Amygdala (tissue), 56 donors: ENCODE data around the gene TDRD10.

ENCODE experiments used
- DNase-seq, 56 donors: peaks; one replicate each; lab custom pipeline; 2025; lab: John Stamatoyannopoulos, UW

The TDRD10 gene

DNA sequence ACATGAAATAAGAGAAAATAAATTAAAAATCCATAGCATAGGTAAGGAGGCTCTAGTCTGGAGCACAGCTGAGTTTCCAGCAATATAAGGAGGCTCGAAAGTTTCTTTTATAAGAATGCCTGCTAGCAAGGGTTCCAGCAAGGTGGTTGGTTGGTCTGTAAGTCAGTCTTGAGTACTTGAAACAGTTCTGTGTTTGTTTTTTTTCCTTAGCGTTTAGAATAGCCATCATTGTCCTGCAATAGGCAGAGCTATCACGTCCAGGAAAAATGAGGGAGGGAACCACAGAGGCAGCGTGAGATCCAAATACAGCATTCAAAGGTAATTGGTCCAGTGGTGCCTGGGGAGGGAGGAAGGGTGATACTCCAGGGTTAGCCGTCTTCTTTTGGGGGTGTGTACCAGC, 48.1 kb downstream of the TDRD10 start:
- no peak for DNase-seq

DNA sequence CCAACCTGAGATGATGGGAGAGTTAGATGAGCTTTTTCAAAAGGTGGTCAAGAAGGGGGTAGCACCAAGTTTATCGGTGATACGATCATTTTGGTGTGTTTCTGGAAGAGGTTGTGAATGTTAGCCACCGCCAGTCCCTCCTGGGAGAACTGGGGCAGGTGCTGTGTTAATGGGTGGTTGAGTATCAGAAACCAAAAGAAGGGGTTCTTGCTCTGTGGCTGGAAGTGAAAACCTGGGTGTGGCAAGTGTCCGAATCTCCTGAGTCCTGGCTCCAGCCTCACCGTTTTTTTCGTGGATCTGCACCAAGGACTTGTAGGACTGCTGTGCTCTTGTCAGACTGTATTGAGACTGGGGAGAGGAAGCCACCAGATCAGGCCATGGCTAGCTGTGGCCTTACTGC, 48.6 kb downstream of the TDRD10 start:
- no peak for DNase-seq

DNA sequence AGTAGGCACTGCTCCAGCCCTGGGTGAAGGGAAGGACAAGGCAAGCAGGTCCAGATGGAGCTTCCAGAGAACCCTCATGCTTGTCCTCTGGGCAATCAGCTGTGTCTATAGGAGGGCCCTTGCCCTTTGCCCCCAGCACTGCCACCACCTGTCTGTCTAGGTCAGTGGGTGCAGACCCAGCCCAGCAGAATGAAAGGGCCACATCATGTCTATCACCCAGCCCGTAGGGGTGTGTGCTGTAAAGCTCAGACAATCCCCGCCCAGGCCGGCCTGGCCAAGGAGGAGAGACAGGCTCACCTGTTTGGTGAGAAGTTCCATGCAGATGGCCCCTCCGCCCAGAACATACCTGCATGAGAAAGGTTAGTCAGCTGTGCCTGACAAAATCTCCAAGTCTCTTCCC, 49.5 kb downstream of the TDRD10 start:
- no peak for DNase-seq

DNA sequence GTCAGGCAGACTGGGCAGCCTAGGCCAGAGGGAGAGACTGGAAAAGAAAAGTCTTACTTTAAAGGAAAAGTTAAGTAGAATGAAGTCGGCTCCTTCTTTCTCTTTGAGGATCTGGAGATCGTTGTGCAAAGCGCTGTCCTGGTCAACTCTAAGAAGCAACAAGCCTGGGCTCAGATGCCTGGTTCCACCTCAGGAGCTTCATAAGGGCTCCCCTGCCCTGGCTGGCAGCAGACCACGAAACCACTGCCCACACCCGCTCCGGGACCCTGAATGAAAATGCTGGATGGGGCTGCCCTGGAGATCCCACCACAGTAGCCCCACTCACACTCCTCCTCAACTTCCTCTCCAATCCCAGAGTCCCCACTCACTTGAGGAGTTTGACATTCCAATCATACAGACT, 50.0 kb downstream of the TDRD10 start:
- DNase-seq: no peak

DNA sequence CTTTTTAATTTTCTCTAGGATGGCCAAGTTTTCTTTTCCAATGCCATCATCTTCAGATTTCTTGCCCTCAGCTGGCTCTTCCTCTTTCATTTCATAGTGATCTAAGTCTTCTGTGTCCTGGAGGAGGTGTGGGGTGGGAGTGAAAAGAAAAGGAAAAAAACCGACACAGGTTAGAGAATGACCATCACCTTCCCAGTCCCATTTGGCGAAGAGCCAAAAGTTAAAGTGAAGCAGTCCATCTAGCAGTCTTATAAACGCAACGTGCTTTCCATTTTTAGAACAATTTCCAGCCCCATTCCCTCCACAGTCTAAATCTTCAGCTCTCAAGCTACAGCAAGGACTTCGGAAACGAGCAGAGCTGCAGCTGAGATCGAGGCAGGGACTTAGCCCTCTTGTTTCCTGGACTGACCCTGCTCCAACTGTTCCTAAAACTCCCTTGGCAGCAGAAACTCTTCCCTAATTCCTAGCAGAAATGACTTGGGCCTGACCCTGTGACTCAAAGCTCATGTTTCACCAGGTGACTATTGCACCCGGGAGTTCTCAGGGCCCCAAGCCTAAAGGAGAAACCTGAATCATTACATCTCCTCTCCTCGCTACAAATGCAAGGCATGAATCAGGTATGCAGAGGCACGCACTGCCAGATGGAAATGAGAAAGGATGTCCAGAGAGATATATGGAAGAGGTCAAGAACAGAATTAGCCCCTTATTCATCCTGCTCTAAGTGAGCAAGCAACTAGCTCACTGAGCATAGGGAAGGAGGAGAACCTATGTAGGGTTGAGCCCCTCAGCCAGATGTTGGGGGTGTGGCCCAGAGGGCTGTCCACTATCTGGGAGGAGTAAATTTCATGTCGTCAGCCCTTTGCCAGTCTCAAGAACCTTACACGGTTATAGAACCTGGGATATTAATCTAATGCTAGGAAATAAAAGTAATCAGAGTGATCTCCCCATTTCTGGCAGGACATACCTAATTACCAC, 51.3 kb downstream of the TDRD10 start:
- no peak for DNase-seq

DNA sequence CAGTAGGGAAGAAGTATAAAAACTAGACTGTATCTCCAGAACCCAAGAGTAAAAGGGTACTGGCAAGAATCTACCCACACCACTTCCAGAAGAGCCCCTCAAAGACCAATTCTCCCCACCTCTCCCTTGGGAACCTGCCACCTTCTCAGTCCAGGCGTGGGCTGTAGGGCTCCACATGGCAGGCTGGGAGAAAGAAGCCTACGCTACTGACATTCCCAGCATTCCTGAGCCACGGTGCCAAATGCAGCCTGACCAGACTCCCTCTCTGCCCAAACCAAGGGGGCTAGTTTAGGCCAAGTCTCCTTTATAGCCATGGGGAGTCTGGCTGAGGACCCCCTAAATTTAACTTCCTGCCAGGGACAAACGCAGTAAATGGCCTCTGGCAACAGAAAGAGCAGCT, 54.4 kb downstream of the TDRD10 start:
- DNase-seq: no peak

DNA sequence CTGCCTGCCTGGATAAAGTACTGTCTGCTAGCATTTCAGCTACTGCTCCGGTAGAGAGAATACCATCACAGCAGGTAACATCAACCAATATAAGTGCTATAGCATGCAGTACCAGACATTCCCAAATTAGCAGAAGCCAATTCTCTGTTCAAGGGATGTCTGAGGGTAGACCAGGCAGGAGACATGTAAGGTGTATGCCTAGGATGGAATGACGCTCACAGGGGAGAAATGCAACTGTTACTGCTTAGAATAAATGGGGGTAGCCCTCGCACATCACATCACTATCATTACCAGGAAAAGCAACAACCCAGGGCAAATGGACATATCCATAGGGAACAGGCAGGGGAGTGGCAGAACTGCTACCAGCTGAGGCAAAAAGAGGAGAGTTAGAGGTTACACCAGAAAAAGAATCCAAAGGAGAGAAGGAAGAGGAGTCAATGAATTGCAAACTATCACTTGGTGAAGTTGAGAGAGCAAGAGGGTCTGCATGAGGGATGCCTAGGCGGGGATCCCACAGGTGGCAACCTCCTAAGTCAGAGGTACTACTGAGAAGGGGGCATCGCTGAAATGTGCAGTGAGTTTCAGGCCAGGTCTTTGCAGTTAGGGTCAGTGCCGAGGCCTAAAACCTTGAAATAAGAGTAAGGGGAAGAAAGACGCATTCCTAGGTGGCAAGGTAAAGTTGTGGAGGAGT, 55.4 kb downstream of the TDRD10 start:
- DNase-seq: no peak

DNA sequence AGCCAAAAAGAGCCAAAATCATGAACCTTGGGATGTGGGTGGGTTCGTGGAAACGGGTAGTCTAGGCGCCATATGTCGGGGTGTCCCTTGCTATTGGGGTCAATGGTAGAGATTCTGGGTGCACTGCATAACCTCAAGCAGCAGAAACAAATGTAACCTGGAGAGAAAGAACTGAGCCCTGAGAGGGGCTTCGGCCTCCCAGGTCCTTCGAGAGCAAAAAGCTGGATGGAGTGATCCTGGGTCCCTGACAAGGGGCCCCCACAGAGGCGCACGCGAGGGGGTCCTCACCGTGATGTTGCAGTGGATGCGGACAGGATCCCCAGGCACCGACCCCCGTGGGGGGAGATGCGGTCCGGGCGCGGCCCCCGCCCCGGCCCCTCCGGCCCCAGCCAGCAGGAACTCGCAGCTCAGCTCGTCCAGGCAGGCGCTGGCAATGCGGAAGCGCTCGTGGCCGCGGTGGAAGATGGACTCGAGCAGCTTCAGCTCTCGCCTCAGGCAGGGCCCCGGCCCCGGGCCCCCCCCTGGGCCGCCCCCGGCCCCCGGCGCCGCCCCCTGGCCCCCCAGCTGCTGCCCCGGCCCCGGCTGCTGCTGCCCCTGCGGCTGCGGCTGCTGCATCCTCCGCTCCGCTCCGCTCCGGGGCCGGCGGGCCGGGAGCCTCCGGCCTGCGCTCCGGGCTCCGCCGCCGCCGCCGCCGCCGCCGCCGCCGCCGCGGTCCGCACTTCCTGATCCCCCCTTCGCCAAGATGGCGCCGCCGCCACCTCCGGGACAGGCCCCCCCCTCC, 56.1 kb downstream of the TDRD10 start, which contains the start of gene UBE2Q1:
Gene UBE2Q1, minus strand, starts transcription at position 724 of the 781 bp plus-strand sequence. Its CDS starts 109 bp downstream, at position 615.
- DNase-seq: peak in 15 of 56 donors; percentile 17 to 57 (median 31)

DNA sequence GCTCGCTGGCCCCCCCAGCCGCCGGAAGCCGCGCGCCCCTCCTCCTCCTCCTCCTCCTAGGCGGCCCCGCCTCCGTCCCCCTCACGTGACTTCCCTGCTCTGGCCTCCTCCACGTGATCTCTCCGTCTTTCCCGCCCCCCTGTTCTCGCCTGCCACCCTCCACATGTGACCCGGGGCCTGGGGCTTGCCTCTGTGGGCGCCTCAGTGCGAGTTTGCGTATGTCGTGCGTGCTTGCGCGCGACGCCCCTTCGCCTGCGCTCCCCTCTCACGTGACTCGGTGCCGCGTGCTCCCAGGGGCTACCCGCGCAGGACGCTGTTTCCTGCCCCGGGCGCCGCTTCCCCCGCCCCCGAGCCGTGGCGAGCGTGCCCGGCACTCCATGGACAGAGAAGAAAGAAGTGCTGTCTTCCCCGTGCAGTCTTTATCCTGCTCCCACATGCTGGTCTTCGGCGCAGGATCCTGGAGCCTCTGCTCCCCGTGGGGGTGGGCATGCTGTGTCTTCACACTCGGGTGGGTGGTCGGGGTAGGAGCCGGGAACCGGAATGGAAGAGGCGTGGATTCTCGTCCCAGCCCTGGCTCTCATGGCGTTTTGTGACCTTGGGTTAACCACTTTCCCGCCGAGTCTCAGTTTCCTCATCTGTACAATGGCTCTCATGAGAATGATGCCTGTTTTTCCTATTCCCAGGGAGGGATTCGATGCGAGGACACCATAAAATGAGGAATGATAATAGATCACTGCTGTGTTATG, 56.9 kb downstream of the TDRD10 start:
- DNase-seq: peak; percentile 77 to 100 (median 98)

DNA sequence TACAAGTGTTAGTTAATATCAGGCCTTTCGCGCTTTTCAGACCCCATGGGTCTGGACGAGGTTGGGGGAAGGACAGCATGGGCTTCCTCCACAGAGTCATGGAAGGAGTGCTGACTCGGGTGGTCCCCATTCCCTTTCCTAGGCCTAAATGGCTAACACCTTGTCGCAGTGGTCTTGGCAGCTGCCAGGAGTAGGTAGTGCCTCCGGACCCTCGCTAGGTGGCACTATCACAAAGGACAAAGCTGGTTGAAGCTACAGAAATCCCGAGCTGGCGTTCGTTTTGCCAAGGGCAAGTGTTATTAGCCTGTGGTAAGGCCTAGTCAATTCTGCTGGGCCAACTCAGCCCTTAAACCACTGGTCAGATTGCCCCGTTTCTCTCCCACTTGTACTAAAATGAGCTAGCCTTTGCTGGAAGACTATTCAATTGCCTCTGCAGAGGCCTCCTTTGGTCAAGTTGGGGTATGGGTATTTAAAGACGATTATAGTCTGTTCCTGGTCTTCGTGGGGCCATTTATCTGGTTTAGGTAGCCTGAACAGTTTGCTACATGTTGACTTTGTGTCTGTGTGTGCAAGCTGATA, 57.5 kb downstream of the TDRD10 start:
- DNase-seq: peak in 55 of 56 donors; percentile 34 to 91 (median 78)

DNA sequence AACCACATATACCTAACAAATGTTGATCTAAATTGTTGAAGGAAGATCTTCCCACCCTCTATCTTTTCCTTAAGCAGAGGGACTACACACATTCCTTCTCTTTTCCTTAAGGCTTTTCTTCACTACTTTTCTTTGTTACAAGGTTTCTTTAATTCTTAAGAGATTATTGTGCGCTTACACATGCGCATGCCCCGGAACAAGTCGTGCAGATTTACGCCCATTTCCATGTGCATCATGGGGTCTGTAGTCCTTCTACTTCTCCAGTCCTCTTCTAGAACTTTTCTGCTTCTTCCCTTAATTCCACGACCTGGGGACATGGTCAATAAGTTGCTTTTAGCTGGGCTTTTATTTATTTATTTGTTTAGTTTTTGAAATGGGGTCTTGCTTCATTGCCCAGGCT, 63.9 kb downstream of the TDRD10 start:
- DNase-seq: no peak

DNA sequence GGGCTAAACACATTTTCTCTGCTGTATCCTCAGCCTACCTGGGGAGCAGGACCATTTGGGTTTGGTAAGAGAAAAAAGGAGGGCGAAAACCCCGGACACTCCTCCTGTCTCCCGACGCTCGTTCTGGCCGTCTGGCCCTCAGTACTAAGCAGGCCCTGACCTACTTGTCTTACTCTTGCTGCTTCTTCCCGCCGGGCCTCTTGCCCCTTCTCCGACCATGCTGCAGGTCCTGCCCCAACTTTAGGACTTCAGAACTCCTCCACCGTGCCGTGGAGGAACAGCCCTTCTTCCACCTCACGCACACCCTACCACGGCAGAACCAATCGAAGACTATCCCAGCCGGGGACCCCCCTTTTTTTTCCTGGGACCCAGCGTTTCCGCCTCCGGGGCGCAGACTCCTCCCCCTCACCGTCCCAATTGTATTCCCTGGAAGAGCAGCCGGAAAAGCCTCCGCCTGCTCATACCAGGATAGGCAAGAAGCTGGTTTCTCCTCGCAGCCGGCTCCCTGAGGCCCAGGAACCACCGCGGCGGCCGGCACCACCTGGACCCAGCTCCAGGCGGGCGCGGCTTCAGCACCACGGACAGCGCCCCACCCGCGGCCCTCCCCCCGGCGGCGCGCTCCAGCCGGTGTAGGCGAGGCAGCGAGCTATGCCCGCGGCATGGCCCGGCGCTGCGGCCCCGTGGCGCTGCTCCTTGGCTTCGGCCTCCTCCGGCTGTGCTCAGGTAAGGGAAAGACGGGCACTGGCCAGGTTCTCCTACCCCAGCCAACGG, 65.6 kb downstream of the TDRD10 start, which contains the start of gene CHRNB2:
Gene CHRNB2, plus strand, starts transcription at position 393 of the 771 bp plus-strand sequence. Its CDS starts 267 bp downstream, at position 660.
- peak in 38 of 56 donors; percentile 11 to 72 (median 38) for DNase-seq

DNA sequence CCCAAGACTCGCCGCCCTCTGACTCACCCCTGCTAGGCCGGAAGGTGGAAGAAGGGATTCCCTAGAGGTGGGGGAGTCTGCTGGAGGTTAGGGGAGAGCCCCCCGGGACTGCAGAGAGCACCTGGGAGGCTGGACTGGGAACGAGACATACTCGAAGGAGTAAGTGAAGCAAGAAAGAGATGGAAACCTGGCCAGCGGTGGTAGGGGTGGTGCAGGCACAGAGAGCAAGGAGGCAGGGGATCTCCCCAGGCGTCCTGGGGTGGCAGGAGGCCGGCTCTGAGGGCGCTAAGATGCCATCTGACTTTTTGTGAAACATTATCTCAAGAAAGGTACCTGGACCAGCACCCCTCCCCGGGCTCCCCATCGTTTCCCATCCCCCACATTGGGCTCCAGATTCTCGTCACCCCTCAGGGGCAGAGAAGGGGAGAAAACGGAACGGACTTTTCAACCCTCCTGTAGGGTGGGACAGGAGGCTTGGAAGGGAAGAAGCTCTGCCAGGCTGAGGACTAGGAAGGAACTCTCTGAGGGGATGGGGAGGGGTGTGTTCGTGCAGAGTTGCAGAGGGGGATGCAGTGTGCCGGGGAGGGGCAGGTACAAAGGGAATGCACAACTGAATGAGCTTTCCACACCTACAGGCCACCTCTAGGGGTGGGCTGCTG, 66.3 kb downstream of the TDRD10 start:
- no peak for DNase-seq

DNA sequence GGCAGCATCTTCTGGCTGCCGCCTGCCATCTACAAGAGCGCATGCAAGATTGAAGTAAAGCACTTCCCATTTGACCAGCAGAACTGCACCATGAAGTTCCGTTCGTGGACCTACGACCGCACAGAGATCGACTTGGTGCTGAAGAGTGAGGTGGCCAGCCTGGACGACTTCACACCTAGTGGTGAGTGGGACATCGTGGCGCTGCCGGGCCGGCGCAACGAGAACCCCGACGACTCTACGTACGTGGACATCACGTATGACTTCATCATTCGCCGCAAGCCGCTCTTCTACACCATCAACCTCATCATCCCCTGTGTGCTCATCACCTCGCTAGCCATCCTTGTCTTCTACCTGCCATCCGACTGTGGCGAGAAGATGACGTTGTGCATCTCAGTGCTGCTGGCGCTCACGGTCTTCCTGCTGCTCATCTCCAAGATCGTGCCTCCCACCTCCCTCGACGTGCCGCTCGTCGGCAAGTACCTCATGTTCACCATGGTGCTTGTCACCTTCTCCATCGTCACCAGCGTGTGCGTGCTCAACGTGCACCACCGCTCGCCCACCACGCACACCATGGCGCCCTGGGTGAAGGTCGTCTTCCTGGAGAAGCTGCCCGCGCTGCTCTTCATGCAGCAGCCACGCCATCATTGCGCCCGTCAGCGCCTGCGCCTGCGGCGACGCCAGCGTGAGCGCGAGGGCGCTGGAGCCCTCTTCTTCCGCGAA, 69.4 kb downstream of the TDRD10 start:
- DNase-seq: no peak

DNA sequence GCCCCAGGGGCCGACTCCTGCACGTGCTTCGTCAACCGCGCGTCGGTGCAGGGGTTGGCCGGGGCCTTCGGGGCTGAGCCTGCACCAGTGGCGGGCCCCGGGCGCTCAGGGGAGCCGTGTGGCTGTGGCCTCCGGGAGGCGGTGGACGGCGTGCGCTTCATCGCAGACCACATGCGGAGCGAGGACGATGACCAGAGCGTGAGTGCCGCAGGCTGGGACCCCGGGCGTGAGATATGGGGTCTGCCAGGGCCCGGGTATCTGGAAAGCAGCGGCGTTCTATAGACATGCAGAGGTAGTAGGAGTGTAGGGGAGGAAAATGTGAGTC, 69.9 kb downstream of the TDRD10 start:
- DNase-seq: no peak

DNA sequence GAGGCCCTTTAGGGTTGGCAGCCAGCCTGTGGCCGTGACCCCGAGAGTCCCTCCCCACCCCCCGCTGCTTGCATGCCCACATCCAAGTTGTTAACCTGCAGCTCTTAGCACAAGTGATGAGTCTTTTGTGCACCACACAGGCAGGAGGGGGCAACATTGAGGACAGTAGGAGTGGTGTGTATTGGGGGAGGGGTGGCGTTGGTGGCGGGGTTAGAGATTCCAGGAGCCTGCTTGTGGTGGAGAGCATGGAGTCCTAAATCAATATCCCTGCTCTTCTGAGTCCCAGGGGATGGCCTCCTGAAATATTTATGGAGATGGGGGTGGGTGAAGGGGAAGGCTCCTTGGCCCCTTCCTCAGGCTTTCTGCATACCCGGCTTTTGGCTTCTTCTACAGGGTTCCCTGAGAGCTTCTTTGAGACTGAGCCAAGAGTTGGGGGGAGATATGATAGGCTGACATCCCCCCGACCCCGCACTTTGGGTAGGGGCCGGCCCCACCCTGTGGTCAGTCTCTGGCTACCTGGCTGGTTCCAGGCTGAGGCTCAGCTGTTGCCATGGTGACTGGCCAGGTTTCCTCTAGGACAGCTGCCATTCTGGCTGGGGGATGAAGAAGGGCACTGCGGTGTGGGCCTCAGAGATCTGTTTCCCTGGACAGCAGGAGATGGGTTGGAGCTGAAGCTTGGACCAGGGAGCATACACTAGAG, 70.6 kb downstream of the TDRD10 start:
- DNase-seq: no peak

DNA sequence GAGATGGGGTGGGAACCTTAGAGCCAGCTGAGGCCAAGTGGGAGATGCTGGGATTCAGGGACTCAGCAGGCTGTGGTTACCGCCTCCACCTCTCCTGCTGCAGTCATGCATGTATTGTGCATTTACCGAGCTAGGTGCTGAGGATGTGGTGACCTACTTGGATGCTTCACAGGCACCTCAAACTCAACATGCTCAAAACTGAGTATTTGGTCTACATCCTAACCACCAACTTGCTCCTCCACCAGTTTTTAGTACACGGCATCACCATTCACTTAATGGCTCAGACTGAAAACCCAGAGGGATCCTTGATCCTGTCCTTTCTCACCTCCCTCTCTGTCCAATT, 71.1 kb downstream of the TDRD10 start:
- no peak for DNase-seq
